Astrocyte (in vitro differentiated cells and primary cell): Measurements from ENCODE around the gene BPI.
"Not testable (repeated sequence)": the region's sequence is repeated elsewhere in the genome, so short reads cannot be mapped to it uniquely, and the experiment has no call there.

Source experiments
- EZH2 ChIP-seq: IDR thresholded peaks from 2 replicates; pipeline ENCODE4 v1.6.1; 2012; ENCODE audit warnings: mild to moderate bottlenecking, low read length, inconsistent platforms; ENCODE audit not compliant: insufficient read depth
- TF ChIP-seq, protein P1 (sequence below): IDR thresholded peaks from 2 replicates; pipeline ENCODE4 v1.5.1; 2011; ENCODE audit warnings: low read depth, mild to moderate bottlenecking, inconsistent platforms, low read length, moderate library complexity; ENCODE audit not compliant: insufficient read depth

GRCh38 chr20:38281176-38281915, 22.6 kb upstream of the BPI start:
- not testable (repeated sequence) for TF ChIP-seq EZH2
- TF ChIP-seq, protein P1, sequence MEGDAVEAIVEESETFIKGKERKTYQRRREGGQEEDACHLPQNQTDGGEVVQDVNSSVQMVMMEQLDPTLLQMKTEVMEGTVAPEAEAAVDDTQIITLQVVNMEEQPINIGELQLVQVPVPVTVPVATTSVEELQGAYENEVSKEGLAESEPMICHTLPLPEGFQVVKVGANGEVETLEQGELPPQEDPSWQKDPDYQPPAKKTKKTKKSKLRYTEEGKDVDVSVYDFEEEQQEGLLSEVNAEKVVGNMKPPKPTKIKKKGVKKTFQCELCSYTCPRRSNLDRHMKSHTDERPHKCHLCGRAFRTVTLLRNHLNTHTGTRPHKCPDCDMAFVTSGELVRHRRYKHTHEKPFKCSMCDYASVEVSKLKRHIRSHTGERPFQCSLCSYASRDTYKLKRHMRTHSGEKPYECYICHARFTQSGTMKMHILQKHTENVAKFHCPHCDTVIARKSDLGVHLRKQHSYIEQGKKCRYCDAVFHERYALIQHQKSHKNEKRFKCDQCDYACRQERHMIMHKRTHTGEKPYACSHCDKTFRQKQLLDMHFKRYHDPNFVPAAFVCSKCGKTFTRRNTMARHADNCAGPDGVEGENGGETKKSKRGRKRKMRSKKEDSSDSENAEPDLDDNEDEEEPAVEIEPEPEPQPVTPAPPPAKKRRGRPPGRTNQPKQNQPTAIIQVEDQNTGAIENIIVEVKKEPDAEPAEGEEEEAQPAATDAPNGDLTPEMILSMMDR, result not testable (repeated sequence)
